Measurements from ENCODE around the gene EVI5. TPM values are rescaled to one million over a fixed set of nuclear protein-coding genes. Genes with fewer than 3 reads are reported as not detected.
"Not testable (repeated sequence)": the region's sequence is repeated elsewhere in the genome, so short reads cannot be mapped to it uniquely, and the experiment has no call there.

EVI5 gene
- total RNA-seq, 1 experiment from 2014 or later, result 28.0 TPM

- in situ Hi-C loops (cut with HindIII; ENCODE audit: low sequenced_read_pairs), result no loop called here
- no peak for DNase-seq (ENCODE audit: low spot score)
These were observed 12.4 kb upstream of the EVI5 start for GRCh38 chr1:92797297-92797696.

DNA sequence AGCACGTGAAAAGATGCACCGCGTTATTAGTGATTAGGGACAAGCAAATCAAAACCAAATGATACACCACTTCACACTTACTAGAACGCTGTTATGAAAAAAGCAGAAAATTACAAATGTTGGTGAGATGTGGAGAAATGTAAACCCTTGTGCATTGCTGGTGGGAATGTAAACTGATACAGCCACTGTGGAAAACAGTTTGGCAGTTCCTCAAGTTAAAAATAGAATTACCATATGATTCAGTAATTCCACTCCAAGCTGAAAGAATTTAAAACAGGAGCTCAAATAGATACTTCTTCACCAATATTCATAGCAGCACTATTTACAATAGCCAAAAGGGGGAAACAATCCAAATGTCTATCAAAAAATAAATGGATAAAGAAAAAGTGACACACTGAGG is 10.3 kb upstream of the EVI5 start:
- in situ Hi-C loops (cut with HindIII; ENCODE audit: low sequenced_read_pairs), result no loop called here
- DNase-seq (ENCODE audit: low spot score), result no peak

- DNase-seq (ENCODE audit: low spot score), result no peak
- in situ Hi-C loops (cut with HindIII; ENCODE audit: low sequenced_read_pairs), result no loop called here
These were observed 7.5 kb upstream of the EVI5 start for GRCh38 chr1:92792340-92792782.

- no peak for DNase-seq (ENCODE audit: low spot score)
- in situ Hi-C loops (cut with HindIII; ENCODE audit: low sequenced_read_pairs), result no loop called here
These were observed 6.7 kb upstream of the EVI5 start for GRCh38 chr1:92791487-92792066.

- in situ Hi-C loops (cut with HindIII; ENCODE audit: low sequenced_read_pairs), result no loop called here
- DNase-seq (ENCODE audit: low spot score), result no peak
These were observed 6.0 kb upstream of the EVI5 start for GRCh38 chr1:92790867-92791266.

- DNase-seq (ENCODE audit: low spot score), result no peak
- in situ Hi-C loops (cut with HindIII; ENCODE audit: low sequenced_read_pairs), result no loop called here
These were observed 5.2 kb upstream of the EVI5 start for GRCh38 chr1:92790081-92790480.

DNA sequence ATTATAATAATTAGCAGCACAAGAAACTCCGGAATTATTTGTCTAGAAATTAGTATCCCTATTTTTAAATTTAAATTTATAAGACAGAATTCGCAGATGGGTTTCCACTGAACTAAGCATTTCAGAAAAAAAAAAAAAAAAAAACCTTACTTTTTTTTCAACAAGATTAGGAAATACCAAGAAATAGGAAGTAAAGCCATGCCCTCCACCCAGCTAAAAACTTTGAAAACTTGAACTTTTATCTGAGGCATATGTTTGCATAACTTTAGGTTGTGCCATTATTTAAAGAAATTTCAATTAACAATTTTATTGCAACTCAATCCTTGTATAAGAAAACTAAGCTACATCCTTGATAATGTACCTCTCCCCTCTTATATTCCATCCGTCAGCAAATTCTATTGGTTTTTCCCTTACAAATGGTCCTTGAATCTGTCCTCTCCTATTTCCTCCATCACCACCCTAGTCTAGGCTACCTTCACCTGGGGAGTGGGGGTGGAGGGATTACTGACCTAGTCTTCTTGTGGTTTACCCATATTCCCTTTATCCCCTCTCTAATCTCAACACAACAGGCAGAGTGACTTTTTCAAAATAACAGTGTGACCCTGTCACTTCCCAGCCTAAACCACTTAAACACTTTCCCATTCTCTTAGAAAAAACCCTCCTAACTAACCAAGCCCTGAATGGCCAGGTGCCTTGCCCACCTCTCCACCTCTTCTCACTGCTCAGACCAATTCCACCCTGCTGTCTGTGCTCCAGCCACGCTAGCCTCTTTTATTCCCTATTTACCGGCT is 1.4 kb upstream of the EVI5 start:
- DNase-seq (ENCODE audit: low spot score), result no peak
- in situ Hi-C loops (cut with HindIII; ENCODE audit: low sequenced_read_pairs), result no loop called here

DNA sequence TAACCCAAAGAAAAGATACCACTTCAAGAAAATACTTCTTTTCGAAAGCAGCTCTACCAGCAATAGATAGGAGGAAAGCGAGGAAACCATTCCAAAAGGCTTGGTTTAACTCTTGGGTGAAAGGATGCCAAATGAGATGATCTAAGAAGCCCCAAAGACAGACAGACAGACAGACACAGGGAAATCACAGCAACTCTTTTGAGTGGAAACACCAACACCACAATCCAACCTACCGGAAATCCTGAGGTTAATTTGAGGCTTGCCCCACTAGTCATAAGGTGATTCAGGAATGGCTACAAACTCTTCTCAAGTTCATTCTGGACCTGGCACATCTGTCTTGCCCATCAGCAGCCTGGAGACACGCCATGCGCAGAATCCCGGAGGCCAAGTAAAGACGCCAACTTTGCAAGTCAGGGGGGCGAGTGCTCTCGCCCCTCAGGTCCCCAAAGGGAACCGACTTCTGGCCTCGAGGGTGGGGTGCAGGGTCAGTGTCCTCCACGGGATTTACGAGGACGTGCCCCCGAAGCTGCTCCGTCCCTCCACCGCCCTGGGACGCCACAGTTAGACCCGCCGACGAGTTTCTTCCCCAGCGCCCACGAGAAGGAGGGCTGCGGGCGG is 778 bp downstream of the EVI5 start:
- in situ Hi-C loops (cut with HindIII; ENCODE audit: low sequenced_read_pairs), result no loop called here
- DNase-seq (ENCODE audit: low spot score), result peak; percentile 13

GRCh38 chr1:92783550-92783949 is 1.4 kb downstream of the EVI5 start:
- in situ Hi-C loops (cut with HindIII; ENCODE audit: low sequenced_read_pairs), result not testable (repeated sequence)
- peak; percentile 20 for DNase-seq (ENCODE audit: low spot score)

GRCh38 chr1:92778376-92778775 is 6.5 kb downstream of the EVI5 start:
- in situ Hi-C loops (cut with HindIII; ENCODE audit: low sequenced_read_pairs), result no loop called here
- DNase-seq (ENCODE audit: low spot score), result no peak

GRCh38 chr1:92774407-92774806 is 10.5 kb downstream of the EVI5 start:
- in situ Hi-C loops (cut with HindIII; ENCODE audit: low sequenced_read_pairs), result no loop called here

DNA sequence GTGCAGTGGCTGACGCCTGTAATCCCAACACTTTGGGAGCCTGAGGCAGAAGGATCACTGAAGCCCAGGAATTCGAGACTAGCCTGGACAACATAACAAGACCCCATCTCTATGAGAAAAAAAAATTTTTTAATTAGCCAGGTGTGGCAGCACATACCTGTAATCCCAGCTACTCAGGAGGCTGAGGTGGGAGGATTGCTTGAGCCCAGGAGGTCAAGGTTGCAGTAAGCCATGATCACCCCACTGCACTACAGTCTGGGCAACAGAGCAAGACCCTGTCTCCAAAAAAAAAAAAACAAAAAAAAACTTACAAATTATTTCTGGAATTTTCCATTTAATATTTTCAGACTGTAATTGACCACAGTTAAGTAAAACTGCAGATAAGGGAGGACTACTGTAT is 11.2 kb downstream of the EVI5 start:
- in situ Hi-C loops (cut with HindIII; ENCODE audit: low sequenced_read_pairs); DNase-seq (ENCODE audit: low spot score): not testable (repeated sequence)

More at GRCh38 chr1:92774407-92774806, 10.5 kb downstream of the EVI5 start:
- no peak for DNase-seq (ENCODE audit: low spot score)

DNA sequence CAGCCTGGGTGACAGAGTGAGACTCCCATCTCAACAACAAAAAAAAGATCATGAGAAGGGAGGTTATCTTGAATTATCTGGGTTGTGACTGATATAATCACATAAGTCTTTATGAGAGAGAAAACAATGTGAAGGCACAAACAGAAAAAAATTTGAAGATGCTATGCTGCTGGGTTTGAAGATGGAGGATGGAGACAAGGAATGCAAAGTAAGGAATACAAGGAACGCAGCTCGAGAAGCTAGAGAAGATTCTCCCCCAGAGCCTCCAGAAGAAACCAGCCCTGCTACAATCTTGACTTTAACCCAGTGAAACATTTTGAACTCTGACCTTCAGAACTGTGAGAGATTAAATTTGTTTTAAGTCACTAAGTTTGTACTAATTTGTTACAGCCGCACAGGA is 15.1 kb downstream of the EVI5 start:
- DNase-seq (ENCODE audit: low spot score), result no peak
- in situ Hi-C loops (cut with HindIII; ENCODE audit: low sequenced_read_pairs), result no loop called here

- in situ Hi-C loops (cut with HindIII; ENCODE audit: low sequenced_read_pairs), result no loop called here
- no peak for DNase-seq (ENCODE audit: low spot score)
These were observed 16.0 kb downstream of the EVI5 start for GRCh38 chr1:92768915-92769314.

- no peak for DNase-seq (ENCODE audit: low spot score)
- in situ Hi-C loops (cut with HindIII; ENCODE audit: low sequenced_read_pairs), result no loop called here
These were observed 16.6 kb downstream of the EVI5 start for GRCh38 chr1:92768296-92768695.

DNA sequence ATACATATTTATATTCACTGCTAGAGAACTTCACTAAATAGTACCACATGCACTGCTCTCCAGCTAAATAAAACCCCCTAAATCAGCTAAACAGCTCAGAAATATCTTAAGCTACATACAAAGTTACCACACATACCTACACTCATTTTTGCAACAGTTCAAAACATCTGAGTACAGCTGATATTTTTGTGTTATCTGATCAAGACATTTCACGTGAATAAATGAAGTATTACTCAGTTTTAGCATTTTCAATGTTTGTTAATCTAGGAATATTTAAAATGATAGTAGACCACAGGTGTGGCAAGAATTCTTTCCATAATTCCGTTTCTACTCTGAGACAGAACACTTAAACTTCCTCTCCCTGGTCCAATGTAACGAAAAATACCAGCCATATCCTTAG is 20.8 kb downstream of the EVI5 start:
- in situ Hi-C loops (cut with HindIII; ENCODE audit: low sequenced_read_pairs), result no loop called here
- DNase-seq (ENCODE audit: low spot score), result no peak

GRCh38 chr1:92762355-92762754 is 22.6 kb downstream of the EVI5 start:
- no peak for DNase-seq (ENCODE audit: low spot score)
- in situ Hi-C loops (cut with HindIII; ENCODE audit: low sequenced_read_pairs), result no loop called here

DNA sequence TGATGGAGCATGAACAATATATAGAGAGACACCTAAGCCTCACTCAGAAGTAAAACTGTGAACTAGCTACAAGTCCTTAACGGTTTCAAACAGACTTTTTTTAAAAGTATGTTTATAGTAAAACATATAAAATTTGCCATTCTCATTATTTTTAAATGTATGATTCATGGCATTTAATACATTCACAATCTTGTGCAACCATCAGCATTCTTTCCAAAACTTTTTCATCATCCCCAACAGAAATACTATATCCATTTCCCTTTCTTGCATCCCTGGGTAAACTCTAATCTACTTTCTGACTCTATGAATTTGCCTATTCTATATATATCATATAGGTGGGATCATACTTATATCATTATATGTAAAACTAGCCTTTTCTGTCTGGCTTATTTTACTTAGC is 25.5 kb downstream of the EVI5 start:
- in situ Hi-C loops (cut with HindIII; ENCODE audit: low sequenced_read_pairs), result no loop called here
- DNase-seq (ENCODE audit: low spot score), result no peak

- in situ Hi-C loops (cut with HindIII; ENCODE audit: low sequenced_read_pairs), result no loop called here
These were observed 28.4 kb downstream of the EVI5 start for GRCh38 chr1:92756537-92756936.

More at GRCh38 chr1:92756537-92756936, 28.4 kb downstream of the EVI5 start:
- no peak for DNase-seq (ENCODE audit: low spot score)
